Tibial artery (tissue), 4 donors: ENCODE results near the gene BDKRB2.

Source experiments
- DNase-seq, 2 donors: peaks; one replicate each; pipeline ENCODE4 v3.0.0-alpha.2; 2019
- H3K27ac ChIP-seq, 2 donors: fragments of 200-600 bp; sonication (generic) in 1 of 2; 1 replicate in 1 of 2; 2 replicates in 1 of 2; pipeline ENCODE4 v1.5.1; 2018 to 2019; ENCODE audit warnings: mild to moderate bottlenecking in 1 of 2
- H3K27me3 ChIP-seq, 2 donors: fragments of 200-600 bp; sonication (generic) in 1 of 2; one replicate each; pipeline versions ENCODE4 v1.5.1 to v1.6.0; 2016 to 2019
- H3K36me3 ChIP-seq, 3 donors: fragments of 200-600 bp; sonication (generic) in 2 of 3; one replicate each; pipeline ENCODE4 v1.5.1; 2016 to 2019; ENCODE audit warnings: mild to moderate bottlenecking in 2 of 3
- H3K4me1 ChIP-seq, 4 donors: fragments of 200-600 bp; sonication (generic) in 2 of 4; 1 replicate in 3 of 4; 2 replicates in 1 of 4; pipeline ENCODE4 v1.5.1; 2016 to 2019
- H3K4me3 ChIP-seq, 2 donors: fragments of 200-600 bp; sonication (generic) in 1 of 2; 1 replicate in 1 of 2; 2 replicates in 1 of 2; pipeline ENCODE4 v1.5.1; 2018 to 2019; ENCODE audit warnings: mild to moderate bottlenecking in 2 of 2
- H3K9me3 ChIP-seq, 3 donors: fragments of 200-600 bp; sonication (generic) in 1 of 3; one replicate each; pipeline ENCODE4 v1.5.1; 2016 to 2019
- CTCF ChIP-seq, 2 experiments: fragments of 200-600 bp in 1 of 2; fragments of 450-650 bp in 1 of 2; IDR thresholded peaks; one replicate each; pipeline ENCODE4 v1.5.1; 2017 to 2019; ENCODE audit warnings: antibody characterized with exemption in 2 of 2, mild to moderate bottlenecking in 1 of 2, moderate library complexity in 1 of 2
- intact Hi-C: fragments of 100-400 bp; cut with DNase I; formaldehyde crosslinking; loops from one replicate; pipeline ENCODE4 v1.15.0; 2023; ENCODE audit warnings: low total_unique reads

BDKRB2 gene

DNA sequence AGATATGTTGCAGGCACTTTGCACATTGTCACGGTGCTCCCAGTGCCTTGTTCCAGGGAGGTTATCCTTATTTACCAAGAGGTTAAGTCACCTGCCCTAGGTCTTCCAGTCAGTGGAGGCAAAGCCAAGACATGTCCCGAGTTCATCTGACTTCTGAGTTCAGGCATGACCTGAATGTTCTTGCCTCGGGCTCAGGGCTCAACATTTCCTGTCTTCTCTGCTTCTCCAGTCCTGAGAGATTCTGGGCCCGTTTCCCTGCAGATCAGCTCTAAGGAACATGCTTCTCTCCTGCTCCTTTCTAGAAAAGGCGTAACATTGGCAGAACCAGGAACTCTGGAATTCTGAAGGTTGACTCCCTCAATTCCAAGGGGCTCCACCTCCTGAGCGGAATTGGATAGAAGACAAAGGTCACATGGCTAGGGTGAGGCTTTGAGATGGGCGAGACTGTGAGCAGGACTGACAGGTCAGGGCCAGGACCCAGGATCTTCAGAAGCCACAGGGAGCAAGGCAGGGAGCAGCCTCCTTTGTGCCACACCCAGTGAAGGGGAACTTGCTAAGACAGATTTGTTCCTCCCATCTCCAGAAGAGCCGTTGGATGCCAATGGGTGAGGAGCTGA is 19.9 kb downstream of the BDKRB2 start:
- Histone ChIP-seq H3K36me3 (no peaks in the 10 kb centered on the region), H3K27ac (no peak overlapping the region), H3K4me1 (no peaks in the 10 kb centered on the region), H3K4me3 (no peak overlapping the region), H3K27me3 (peaks cover 0 to 14% of the 10 kb centered on the region in 2 donors), H3K9me3 (peaks cover 0 to 13% (median 9%) of the 10 kb centered on the region in 3 donors)
- no peak for TF ChIP-seq CTCF (IDR thresholded peaks at IDR 0.05)
- DNase-seq, result no peak
- intact Hi-C loops, result no loop called here

GRCh38 chr14:96225213-96225612 is 20.6 kb downstream of the BDKRB2 start:
- Histone ChIP-seq H3K27ac (no peak overlapping the region), H3K4me1 (no peaks in the 10 kb centered on the region), H3K4me3 (no peak overlapping the region), H3K27me3 (peaks cover 0 to 14% of the 10 kb centered on the region in 2 donors), H3K36me3 (no peaks in the 10 kb centered on the region), H3K9me3 (peaks cover 0 to 13% (median 9%) of the 10 kb centered on the region in 3 donors)
- no peak for DNase-seq
- intact Hi-C loops, result no loop called here
- no peak for TF ChIP-seq CTCF (IDR thresholded peaks at IDR 0.05)

- H3K9me3 ChIP-seq, result peaks cover 0 to 13% (median 9%) of the 10 kb centered on the region in 3 donors
- H3K36me3 ChIP-seq, result no peaks in the 10 kb centered on the region
- H3K4me1 ChIP-seq, result no peaks in the 10 kb centered on the region
- peaks cover 0 to 14% of the 10 kb centered on the region in 2 donors for H3K27me3 ChIP-seq
- DNase-seq, result no peak
- H3K27ac ChIP-seq, result no peak overlapping the region
- no peak overlapping the region for H3K4me3 ChIP-seq
- intact Hi-C loops, result no loop called here
- TF ChIP-seq CTCF (IDR thresholded peaks at IDR 0.05), result no peak
Observed at GRCh38 chr14:96225745-96226151, 21.1 kb downstream of the BDKRB2 start.

DNA sequence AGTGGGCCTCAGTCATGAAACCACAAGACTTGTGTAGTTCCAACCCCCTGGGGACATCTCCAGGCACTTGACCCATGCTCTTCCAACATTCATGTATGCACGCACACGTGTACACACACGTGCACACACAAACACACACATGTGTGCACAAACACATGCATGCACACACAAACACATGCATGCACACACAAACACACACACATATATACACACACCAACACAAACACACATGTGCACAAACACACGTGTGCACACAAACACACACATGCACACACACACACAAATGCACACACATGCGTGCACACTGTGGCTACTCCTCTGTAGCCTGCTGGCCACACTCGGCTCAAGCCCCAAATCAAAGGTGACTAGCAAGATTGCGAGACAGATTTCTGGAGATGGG is 22.8 kb downstream of the BDKRB2 start:
- no peaks in the 10 kb centered on the region for H3K36me3 ChIP-seq
- intact Hi-C loops, result no loop called here
- TF ChIP-seq CTCF (IDR thresholded peaks at IDR 0.05), result no peak
- H3K27me3 ChIP-seq, result peaks cover 0 to 14% of the 10 kb centered on the region in 2 donors
- H3K4me1 ChIP-seq, result no peaks in the 10 kb centered on the region
- H3K27ac ChIP-seq, result no peak overlapping the region
- DNase-seq, result no peak
- peaks cover 0 to 13% (median 9%) of the 10 kb centered on the region in 3 donors for H3K9me3 ChIP-seq
- H3K4me3 ChIP-seq, result no peak overlapping the region

GRCh38 chr14:96229315-96229714 is 24.7 kb downstream of the BDKRB2 start:
- DNase-seq, result no peak
- intact Hi-C loops, result no loop called here
- Histone ChIP-seq H3K4me1 (no peaks in the 10 kb centered on the region), H3K36me3 (no peaks in the 10 kb centered on the region), H3K27me3 (peaks cover 0 to 14% of the 10 kb centered on the region in 2 donors), H3K4me3 (no peak overlapping the region), H3K27ac (no peak overlapping the region), H3K9me3 (peaks cover 0 to 13% (median 9%) of the 10 kb centered on the region in 3 donors)
- TF ChIP-seq CTCF (IDR thresholded peaks at IDR 0.05), result no peak
